HT-29 (cell line): ENCODE results near the gene BTRC. TPM values are rescaled to one million over a fixed set of nuclear protein-coding genes. Genes with fewer than 3 reads are reported as not detected.
A peak's percentile ranks its signal among the peaks of the same experiment; 100 is the strongest.
"Not testable (repeated sequence)": the region's sequence is repeated elsewhere in the genome, so short reads cannot be mapped to it uniquely, and the experiment has no call there.

Experiments used
- DNase-seq: peaks from one replicate; pipeline ENCODE4 v3.0.0-alpha.2; 2015; ENCODE audit warnings: low spot score
- total RNA-seq: library from RNA; depleted of rRNA; stranded (reverse); fragments of >200 nt; shearing (Covaris generic); gene quantifications from 2 replicates; pipeline ENCODE4 v1.2.3, GENCODE V29; 2014; rRNA removed

BTRC gene
- total RNA-seq = 3.0 TPM in 2 replicates

DNA sequence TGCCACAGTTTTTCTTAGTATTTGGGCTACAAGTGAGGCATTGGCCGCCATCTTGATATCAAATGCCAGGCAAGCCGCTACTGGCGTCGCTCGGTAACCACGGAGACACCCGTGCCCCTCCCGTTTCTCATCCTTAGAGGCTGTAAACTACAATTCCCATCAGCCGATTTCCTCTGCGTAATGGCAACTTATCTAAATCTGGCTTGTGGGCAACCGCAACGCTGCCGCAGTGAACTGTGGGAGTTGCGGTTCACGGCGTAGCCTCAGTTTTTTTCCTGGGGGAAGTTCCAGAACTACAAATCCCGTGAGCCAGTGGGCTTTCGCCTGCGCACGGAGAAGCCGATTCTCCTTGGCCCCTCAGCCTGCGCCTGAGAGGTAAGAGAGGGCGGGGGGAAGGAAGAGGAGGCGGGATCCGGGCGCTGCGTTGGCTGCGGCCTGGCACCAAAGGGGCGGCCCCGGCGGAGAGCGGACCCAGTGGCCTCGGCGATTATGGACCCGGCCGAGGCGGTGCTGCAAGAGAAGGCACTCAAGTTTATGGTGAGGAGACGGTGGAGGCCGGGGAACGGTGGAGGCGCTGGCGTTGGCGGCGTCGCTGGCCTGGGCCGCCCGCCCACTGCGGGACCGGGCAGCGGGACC is at the start of gene BTRC:
BTRC (plus strand) TSS at position 474 of the 636 bp plus-strand sequence; CDS start at position 490, 16 bp downstream.
- DNase-seq = peak; percentile 98

DNA sequence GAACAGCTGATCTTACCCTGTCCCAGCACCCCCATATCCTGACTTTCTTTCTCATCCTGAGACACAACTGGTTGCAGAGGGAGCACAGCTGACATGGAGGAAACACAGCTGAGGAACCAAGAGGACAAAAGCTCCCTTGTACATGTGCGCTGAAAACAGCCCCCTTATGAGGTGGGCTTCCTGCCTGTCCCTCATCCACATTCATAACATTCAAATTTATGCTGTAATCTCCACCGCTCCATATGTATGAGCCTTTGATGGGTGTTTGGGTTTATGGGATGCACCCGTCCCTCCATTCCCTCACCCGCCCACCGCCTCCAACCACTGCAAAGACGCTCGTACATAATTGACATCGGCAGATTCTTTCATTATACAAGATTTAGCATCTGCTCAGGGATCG is 49.6 kb upstream of the BTRC start:
- DNase-seq = no peak

DNA sequence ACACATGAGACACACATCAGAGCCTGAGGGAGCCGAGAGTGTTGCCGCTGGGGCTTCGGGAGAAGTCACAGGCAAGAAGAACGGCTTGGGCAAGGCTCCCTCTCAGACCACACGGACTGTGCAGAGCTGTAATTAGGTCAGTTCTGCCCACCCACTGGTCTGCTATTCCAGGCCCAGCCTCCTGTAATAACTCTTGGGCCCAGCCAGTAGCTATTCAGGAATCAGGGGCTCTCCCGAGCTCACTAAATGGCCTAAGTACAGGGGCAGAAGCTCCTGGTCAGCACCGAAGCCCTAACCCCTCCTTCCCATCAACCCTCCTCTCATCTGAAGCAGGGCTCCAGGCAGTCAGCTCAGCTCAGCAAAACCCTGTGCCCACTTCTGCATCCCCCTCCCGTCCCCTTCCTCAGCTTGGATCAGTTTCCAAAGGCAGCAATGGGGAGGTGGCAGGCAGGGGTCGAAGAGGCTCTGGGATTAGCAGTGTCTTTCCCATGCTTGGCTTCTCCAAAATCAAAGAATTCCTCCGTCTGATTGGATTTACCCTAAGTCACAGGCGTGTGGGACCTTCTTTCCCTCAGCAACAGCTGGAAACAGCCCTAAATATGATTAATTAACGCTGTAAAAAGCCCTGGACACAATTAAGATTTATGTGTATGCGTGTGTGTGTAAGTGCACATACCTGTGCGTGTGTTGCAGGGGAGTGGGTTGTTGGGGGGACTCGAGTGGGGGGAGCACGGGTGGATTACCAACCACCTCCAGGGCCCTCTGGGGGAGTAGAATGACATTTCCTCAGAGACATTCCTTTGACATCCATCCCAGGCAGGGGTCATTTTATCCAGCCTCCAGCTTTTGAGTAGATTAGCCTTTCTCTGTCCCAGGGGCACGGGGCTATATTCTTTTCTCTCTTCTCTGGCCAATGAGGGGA is 48.4 kb upstream of the BTRC start:
- DNase-seq = no peak

DNA sequence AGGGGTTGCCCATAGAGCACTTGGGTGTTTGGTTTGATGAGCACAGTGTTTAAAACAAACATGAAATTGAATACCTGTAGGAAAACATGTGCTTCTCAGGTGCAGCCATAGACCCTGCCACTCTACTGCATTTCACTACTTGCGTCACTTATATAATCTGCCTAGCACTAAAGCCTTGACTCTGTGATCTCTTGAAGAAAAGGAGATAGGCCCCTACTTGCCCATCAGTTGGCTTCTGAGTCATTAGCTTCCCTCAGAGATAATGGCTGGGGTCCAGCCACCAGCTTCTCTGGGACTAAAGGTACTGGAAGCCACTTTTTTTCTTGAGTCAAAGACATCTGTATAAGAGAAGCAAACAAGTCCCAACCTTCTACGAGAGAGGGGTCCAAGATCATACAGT is 45.9 kb upstream of the BTRC start:
- no peak for DNase-seq

DNA sequence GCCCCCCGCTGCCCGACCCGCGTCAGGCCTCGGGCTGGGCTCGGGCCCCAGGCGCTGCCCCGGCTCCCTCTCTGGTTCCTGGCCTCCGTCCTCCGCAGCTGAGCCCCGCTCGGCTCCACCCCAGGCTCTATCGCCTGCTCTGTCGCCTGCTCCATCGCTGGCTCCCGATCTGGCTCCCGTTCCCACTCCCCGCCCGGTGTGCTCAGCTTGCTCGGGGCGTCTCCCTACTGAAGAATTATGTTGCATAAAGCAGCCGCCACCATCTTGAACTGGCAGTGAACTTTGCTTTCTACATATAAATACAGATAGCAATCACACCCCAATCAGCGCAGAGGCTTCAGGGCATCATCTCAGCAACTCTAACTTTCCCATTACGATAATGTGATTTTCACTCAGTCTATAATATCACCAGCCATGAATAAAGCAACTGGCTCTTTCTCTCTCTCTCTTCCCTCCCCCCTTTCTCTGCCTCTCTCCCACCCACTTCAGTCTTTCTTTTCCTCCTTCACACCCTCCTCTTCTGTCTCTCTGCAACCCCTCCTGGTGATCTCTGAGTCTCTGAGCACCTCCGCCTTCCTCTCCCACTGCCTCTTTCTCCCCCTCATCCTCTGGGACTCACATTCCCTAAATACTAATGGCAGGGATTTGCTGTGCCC is 43.3 kb upstream of the BTRC start:
- DNase-seq = no peak

DNA sequence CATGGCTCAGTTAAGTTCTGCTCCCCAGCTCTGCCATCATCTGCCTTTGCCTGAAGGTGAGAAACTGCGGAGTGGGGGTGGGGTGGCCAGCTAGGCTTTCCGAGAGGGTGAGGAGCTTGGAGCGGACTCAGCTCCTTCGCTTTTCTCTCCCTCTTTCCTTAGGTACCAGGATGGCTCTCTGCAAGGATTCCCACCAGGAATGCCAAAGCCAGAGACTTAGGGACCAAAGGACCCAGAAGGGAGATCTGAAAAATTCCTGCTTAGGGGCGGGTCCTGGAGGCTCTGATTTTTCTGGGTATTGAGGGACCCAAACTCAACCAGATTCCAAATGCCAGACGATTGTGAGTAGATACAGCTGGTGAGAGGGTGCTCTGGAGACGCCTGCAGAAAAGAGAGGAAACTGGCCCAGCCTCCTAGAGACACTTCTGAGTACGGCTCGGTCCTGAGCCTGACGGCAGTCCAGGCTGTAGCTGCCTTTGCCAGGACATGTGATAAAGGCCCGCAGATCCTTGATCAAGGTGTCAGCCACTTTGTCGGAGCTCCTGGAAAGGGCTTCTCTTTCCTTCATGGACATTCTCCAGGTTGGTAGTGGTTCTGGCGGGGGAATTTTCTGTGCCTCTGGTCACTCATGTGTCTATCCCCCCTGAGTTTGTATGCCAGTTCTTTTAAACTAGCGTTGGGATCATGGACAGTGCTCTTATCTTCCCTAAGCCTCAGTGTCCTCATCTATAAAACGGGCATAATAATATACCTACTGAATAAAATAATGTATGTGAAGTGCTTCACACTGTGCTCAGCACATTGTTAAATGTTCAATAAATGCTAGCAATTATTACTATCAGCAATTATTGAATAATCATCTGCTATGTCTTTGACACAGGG is 42.5 kb upstream of the BTRC start:
- DNase-seq = no peak

DNA sequence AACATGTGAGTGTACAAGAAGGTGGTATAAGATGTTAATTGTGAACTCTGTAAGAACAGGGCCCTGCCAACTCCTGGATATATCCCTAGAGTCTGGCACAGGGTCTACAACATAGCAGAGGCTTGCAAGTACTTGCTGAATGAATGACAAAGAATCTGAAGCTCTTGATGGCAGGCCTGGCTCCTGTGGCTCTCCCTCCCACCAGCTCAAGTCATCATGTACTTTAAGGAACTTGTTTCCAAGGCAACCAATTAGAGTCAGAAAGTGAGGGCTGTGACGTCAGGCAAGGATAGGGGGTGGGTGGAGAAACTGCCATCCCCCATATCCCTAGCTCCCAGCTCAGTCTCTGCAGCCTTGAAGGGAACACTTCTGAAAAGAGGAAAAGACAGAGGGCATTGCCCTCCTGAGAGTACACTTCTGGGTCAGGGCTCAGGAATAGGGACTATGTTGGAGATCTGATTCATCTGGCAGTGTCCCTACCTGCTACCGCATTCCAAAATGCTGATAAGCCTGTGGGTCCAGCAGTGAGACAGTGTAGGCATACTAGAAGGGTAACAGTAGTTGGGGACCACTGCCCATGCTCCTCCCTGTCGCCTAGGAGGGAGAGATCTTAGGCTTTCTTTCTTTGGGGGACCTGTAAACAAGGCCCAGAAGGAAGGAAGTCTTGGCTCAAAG is 34.6 kb upstream of the BTRC start:
- DNase-seq = no peak

DNA sequence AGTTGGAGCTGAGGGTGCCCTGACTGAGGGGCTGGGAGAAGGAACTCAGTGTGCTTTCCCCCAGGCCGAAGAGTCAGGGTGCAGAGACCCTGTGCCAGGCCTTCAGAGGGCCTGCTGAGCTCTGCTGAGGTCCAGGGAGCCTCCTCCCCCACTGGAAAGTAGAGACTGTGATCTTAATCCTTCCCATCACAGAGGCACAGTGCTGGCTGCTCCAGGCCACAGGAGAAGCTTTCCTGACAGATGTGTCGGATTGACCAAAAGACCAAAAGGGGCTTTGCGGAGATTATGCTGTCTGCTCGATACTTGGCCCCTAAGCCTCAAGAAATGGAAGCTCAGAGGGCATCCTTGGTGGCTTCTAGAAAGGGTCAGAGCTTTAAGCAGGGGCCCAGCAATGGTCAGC is 32.9 kb upstream of the BTRC start:
- no peak for DNase-seq

DNA sequence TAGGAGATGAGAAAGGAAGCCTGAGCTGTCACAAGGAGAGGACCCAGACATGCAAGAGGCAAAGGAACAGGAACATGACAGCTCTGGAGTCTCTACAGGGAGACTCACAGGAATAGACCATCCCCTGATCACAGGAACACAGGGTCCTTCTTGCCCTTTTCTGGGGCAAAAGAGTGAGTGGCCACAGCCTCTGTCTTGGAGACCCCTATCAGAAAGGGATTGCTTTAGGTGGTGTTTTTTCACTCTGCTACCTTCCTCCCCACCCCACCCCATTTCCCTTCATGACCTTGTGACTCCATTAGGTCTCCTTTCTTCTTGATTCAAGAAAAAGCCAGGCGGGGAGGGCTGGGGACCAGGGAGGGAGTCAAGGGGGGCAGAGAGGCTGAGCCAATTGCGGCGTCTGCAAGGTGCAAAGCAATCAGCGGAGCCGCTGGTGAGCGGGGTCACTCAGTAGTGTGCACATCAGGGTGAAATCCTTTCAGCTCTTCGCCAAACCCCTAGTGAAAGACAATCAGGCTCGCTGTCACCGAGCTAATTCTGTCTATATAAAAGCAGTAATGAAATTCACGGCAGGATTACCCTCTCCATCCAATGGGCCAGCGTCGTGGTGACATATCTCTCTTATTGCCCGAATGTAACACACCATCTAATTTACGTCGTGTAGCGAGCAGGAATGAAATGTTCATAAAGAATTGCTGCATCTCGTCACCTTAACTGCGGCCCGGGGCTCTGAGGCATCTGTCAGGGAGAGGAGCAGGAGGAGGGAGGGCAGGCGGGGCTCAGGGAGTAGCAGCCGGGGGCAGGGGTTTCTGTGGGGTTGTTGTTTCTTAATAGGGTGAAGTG is 31.5 kb upstream of the BTRC start:
- DNase-seq = no peak

DNA sequence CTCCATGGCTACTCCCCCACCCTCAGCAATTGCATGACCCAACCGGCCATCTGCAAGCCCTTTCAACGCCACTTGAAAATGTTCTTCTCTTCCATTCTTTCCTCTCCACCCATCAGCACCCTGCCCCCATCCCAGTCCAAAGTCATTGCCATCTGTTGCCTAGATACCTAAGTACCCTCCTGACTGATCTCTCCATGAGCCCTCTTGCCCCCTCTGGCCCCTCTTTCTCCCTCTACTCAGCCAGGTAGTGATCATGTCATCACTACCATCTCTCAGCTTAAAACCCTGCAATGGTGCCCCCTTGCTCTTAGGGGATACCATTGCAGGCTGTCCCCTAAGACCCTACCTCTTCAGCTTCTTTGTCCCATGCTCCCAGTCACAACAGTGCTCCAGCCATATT is 30.5 kb upstream of the BTRC start:
- DNase-seq = no peak

DNA sequence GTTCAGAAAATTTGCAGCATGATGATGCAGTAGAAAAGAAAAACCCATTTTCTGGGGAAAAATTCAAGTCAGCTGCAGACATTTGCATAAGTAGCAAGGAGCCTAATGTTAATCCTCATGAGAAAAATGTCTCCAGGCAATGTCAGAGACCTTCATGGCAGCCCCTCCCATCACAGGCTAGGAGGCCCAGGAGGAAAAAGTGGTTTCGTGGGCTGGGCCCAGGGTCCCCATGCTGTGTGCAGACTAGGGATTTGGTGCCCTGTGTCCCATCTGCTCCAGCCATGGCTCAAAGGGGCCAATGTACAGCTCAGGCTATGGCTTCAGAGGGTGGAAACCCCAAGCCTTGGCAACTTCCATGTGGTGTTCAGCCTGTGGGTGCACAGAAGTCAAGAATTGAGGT is 26.5 kb upstream of the BTRC start:
- not testable (repeated sequence) for DNase-seq

DNA sequence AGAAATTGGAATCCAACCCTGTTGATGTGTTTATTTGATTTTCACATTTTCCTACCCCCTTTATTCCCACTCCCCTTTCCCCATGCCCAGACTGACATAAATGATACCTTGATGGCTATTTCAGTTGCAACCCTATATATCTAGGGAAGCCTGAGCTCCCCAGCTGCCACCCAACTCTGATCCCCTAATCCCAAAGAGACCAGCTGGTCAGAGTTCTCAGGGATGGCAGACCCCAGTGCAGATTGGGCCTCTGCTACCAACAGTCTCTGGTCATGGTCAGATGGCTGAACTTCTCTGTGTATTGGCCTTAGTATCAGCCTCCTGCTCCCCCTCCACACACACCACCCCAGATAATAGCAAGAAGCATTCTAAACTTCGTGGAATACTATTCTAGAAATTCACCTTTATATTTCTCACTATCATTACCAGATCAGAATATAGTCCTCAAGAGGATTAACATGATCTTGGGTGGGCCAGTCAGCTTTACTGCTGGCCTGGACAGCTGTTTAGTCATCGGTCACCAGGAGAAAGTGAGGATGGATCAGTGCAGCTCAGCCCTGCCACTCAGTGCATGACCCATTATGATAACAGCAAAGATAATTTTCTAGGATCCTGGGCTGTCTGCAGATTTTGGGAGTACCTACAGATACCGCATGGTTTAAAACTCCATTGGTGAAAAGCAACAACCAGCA is 24.5 kb upstream of the BTRC start:
- DNase-seq = no peak

DNA sequence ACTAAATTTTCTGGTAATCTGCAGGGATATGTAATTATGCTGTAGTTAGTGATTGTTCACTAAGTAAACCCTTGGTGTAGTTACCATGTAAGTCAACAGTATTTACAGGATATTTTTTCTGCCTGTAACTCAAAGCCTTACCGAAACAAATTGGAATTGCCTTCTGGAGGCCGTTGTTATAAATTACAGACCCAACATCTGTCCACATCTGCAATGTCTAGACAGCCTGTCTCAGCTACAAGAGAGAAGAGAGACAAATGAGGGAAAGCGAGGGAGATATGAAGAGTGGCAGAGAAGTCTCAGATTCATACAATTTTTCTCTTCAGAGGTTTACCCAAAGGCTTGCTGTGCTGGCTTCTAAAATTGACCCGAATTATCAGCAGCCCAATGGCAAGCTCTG is 23.7 kb upstream of the BTRC start:
- no peak for DNase-seq

DNA sequence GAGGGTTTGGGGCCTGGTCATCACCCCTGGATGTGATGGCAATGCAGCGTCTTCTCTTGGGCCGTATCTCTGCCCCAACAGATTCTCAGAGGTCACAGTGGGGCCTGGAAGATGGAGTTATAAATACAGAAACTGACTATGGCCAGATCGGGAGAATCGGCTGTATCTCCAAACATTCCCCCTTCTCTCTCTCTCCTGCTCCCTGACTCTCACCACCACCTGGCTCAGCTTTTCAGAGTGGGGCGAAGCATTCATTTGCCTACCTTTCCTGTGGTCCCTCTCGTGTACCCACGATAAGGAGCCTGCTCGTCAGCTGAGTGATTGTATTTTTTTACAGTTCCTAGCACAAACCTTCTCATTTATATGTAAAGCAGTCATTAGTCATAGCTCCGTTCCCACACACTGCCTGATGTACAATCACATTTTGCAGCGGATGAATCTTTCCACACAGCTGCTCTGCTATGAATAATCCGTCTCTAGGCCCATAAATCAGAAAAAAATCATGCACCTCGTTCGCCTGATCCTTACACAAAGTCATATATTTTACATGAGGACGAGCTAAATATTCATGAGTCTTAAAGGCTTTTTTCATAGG is 23.2 kb upstream of the BTRC start:
- no peak for DNase-seq

DNA sequence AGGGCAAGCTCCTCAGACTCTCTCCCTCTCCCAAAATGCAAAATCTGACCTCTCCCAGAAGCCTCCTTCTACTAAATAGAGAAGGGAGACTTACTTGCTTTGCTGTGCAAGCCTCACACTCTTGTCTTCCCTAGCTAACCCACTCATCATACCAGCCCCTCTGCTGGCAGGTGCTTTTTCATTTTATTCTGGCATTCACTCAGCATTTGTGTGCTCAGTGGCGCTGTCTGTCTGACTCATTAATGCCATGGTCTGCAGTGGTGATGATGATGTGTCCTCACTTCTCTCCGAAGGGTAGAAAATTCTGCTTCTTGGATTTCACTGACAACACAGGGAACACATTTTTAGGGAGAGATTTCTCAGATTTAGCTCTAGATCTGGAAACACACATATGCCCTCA is 22.0 kb upstream of the BTRC start:
- DNase-seq = no peak

DNA sequence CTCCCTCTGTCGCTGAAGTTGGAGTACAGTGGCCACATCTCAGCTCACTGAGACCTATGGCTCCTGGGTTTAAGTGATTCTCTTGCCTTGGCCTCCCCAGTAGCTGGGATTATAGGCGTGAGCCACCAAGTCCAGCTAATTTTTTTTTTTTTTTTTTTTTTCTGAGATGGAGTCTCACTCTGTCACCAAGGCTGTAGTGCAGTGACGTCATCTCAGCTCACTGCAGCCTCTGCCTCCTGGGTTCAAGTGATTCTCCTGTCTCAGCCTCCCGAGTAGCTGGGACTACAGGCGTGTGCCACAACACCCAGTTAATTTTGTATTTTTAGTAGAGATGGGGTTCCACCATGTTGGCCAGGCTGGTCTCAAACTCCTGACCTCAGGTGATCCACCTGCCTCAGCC is 19.7 kb upstream of the BTRC start:
- DNase-seq = not testable (repeated sequence)

DNA sequence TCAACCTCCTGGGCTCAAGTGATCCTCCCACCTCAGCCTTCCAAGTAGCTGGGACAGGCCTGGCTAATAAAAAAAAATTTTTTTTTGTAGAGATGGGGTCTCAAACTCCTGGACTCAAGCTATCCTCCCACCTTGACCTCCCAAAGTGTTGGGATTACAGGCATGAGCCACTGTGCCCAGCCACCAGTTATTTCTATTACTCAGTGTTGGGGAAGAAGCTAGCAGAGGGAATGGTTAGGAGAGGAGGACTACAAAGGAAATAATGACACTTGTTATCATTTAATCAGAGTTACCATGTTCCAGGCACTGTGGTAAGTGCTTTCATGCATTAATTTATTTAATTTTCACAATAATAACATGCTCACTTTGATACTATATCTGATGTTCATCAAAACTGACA is 17.6 kb upstream of the BTRC start:
- DNase-seq = no peak

DNA sequence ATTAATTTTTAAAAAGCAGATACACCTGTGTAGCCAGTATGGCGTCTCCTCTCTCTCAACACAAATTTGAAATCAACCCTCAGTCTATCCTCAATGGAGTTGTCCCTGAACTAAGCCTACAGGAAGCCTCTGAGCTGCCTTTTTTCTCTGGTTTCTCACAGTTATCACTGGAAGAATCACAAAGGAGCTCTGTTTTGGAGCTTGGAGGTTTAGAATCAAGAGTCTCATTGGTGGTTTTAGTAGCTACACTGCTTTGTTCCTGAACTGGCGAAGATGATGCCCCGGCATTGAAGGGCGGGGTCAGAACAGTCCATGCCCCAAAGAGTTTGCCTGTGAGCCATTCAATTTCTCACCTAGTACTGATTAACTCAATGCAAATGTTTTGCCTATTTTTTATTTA is 16.1 kb upstream of the BTRC start:
- no peak for DNase-seq

DNA sequence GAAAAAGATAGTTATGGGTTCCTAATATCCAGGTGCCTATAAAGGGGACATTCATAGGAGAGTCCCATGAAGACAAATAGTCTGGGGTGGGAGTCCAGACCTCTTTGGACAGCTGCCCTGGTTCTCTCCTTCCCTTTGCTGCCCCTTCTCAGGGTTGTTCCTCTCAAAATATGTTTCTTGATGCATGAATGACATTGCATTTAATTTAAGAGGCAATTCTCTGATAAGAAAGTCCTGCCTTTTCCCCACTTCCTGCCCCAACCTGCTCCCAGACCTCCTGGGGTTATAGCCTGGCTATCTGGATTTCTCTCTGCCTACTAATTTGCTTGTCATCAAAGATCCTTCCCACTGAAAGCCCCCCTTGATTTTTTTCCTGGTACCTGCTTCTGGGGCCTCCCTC is 12.5 kb upstream of the BTRC start:
- DNase-seq = no peak
